Kidney glomerular epithelial cell (primary cell): ENCODE data around the gene NR2C2AP.
"Not testable (repeated sequence)": the region's sequence is repeated elsewhere in the genome, so short reads cannot be mapped to it uniquely, and the experiment has no call there.

Source experiments
- DNase-seq: peaks from one replicate; lab custom pipeline; 2025; lab: John Stamatoyannopoulos, UW

The NR2C2AP gene

GRCh38 chr19:19181488-19181998, 21.7 kb downstream of the NR2C2AP start:
- no peak for DNase-seq

- no peak for DNase-seq
Observed at GRCh38 chr19:19179548-19180441, 23.4 kb downstream of the NR2C2AP start.

- DNase-seq, result no peak
Observed at GRCh38 chr19:19176950-19177349, 26.3 kb downstream of the NR2C2AP start.

- not testable (repeated sequence) for DNase-seq
Observed at GRCh38 chr19:19173243-19173642, 30.0 kb downstream of the NR2C2AP start.

GRCh38 chr19:19171821-19172532, 31.2 kb downstream of the NR2C2AP start:
- DNase-seq, result no peak

GRCh38 chr19:19170873-19171672, 32.1 kb downstream of the NR2C2AP start:
- no peak for DNase-seq

- DNase-seq, result peak; percentile 17
Observed at GRCh38 chr19:19170053-19170872, 33.0 kb downstream of the NR2C2AP start, which contains the start of gene MEF2B. Gene MEF2B (minus strand): TSS chr19:19170263. CDS start chr19:19150735, 19,528 bp downstream.

- DNase-seq, result no peak
Observed at GRCh38 chr19:19169236-19170052, 33.8 kb downstream of the NR2C2AP start.

- no peak for DNase-seq
Observed at GRCh38 chr19:19167612-19168011, 35.6 kb downstream of the NR2C2AP start.

- no peak for DNase-seq
Observed at GRCh38 chr19:19165396-19165795, 37.8 kb downstream of the NR2C2AP start.

GRCh38 chr19:19162495-19162894, 40.7 kb downstream of the NR2C2AP start:
- no peak for DNase-seq

GRCh38 chr19:19160461-19161035, 42.7 kb downstream of the NR2C2AP start:
- DNase-seq, result no peak

GRCh38 chr19:19159534-19159933, 43.7 kb downstream of the NR2C2AP start:
- DNase-seq, result no peak

GRCh38 chr19:19157808-19158207, 45.4 kb downstream of the NR2C2AP start:
- no peak for DNase-seq

GRCh38 chr19:19155495-19156219, 47.6 kb downstream of the NR2C2AP start:
- DNase-seq, result no peak

- no peak for DNase-seq
Observed at GRCh38 chr19:19154768-19155494, 48.3 kb downstream of the NR2C2AP start.

GRCh38 chr19:19152668-19153384, 50.4 kb downstream of the NR2C2AP start:
- no peak for DNase-seq

- no peak for DNase-seq
Observed at GRCh38 chr19:19151418-19151817, 51.8 kb downstream of the NR2C2AP start.
